IPS-18c (cell line): ENCODE results near the gene TBC1D1.
"Not testable (repeated sequence)": the region's sequence is repeated elsewhere in the genome, so short reads cannot be mapped to it uniquely, and the experiment has no call there.

ENCODE experiments used
- H3K4me3 ChIP-seq: 2 replicates; pipeline ENCODE4 v1.7.0; 2013; ENCODE audit warnings: low read depth, mild to moderate bottlenecking, low read length, moderate library complexity; ENCODE audit not compliant: insufficient read depth
- H3K9me3 ChIP-seq: one replicate; pipeline ENCODE4 v1.6.1; 2013; ENCODE audit warnings: mild to moderate bottlenecking, low read length, moderate library complexity; ENCODE audit not compliant: control insufficient read depth, insufficient read depth

The TBC1D1 gene

DNA sequence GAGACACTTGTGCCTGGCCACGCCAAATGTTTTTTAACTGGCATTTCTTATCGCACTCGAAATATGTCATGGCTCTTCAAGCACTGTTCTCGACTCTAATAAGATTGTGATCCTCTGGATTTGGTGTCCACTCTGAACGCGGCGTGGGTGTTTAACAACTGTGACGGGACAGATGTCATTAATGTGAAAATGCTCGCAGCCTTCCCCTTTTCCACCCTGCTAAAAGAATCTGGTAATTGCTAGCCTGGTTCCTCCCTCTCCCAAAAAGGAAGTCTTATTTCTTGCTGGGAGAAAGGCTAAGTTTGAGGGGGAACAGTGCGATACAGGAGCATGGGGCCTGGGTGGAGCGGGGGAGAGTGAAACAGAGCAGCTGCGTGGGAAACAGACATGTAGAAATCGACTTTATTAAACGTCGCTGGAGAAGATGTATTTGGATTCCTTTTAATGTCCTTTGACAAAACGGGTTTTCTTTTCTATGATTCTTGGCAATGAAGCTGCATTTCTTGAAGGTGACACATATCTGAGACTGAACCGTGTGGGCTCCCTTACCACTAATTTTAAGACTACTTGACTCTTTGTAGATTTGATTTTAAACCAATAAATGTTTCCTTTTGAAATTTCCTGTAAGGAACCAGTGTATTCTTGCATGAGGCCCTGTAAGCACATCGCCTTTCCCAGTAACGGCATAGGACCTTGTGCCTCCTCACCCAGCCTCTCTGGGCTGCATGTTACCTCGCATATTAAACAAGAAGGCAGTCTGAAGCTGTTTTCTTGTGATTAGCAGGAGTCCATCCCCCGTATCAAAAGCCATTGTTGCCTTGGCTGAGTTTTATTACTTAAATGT, 17.8 kb downstream of the TBC1D1 start:
- no peak overlapping the region for H3K4me3 ChIP-seq
- no peaks in the 10 kb centered on the region for H3K9me3 ChIP-seq

DNA sequence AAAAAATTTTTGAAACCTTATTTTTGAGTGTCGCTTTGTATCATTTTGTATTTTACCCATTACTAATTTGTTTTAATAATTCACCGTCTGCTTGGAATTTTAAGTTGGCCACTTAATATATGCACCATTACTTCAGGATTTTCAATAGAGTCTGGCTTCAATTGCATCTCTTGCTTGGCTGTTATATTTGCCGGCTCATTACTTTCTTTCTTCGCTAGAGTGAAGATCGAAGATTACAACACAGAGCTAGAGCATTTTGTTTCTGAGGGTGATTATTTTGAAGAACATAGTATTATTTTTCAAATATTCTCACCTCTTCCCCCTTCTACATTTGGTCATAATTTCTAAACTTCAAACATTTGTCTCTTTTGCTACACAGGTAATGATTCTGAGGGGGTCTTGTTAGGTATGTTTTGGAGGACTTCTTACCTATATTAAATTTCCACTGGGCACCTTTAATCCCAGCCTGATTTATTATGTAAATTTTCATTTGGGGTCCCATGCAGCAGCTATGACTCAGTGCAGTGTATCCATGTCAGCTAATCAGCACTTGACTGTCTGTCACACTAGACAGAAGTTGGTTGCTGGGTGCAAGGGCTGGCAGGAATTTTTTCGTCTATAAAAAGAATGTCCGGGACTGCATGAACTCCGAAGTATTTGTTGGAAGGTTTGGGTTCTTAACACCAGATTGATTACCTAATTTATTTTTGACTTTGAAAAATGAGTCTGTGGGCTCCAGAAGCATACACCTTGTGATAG, 18.6 kb downstream of the TBC1D1 start:
- no peak overlapping the region for H3K4me3 ChIP-seq
- H3K9me3 ChIP-seq = no peaks in the 10 kb centered on the region

DNA sequence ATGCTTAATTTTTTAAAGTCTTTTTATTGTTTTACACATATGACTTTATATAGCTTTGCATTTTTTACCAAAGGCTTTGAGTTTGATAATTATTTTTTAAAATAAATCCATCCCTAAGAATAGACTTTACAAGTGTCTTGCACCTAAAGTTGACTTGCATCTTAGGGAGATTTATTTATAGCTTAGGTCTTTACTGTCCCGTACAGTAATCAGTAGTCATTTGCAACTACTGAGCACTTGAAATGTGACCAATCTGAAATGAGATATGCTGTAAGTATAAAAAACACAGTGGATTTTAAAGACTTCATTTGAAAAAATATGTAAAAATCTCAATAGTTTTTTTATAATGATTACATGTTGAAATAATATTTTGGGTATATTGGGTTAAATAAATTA, 19.2 kb downstream of the TBC1D1 start:
- no peaks in the 10 kb centered on the region for H3K9me3 ChIP-seq
- no peak overlapping the region for H3K4me3 ChIP-seq

GRCh38 chr4:37914539-37914938, 23.7 kb downstream of the TBC1D1 start:
- Histone ChIP-seq H3K4me3 (no peak overlapping the region), H3K9me3 (peaks cover 2% of the 10 kb centered on the region)

- H3K4me3 ChIP-seq = no peak overlapping the region
- peaks cover 2% of the 10 kb centered on the region for H3K9me3 ChIP-seq
Measured at GRCh38 chr4:37917388-37917787, 26.5 kb downstream of the TBC1D1 start.

GRCh38 chr4:37918653-37919052, 27.8 kb downstream of the TBC1D1 start:
- H3K4me3 ChIP-seq = no peak overlapping the region
- H3K9me3 ChIP-seq = peaks cover 2% of the 10 kb centered on the region

DNA sequence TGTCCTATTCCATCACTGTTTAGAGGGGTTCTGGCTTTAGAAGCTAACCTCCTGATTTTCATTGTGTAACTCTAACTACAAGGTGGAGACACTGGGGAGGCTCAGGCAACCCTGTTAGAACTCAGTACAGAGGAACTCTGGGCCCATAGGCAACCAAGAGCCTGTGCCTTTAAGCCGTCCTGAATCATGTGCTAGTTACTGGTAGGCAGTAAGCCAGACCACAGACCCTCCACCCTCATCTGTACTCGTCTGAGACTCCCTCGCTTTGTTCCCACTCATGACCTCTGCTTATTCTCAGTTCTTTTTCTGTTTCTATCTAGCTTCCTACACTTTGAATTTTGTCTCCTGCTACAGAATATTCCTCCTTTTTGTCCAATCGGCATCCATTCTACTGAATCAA, 31.4 kb downstream of the TBC1D1 start:
- Histone ChIP-seq H3K4me3 (no peak overlapping the region), H3K9me3 (peaks cover 2% of the 10 kb centered on the region)

DNA sequence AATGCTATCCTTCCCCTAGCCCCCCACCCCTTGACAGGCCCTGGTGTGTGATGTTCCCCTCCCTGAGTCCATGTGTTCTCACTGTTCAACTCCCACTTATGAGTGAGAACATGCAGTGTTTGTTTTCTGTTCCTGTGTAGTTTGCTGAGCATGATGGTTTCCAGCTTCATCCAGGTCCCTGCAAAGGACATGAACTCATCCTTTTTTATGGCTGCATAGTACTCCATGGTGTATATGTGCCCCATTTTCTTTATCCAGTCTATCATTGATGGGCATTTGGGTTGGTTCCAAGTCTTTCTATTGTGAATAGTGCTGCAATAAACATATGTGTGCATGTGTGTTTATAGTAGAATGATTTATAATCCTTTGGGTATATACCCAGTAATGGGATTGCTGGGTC, 32.2 kb downstream of the TBC1D1 start:
- H3K9me3 ChIP-seq, H3K4me3 ChIP-seq: not testable (repeated sequence)

GRCh38 chr4:37924946-37925345, 34.1 kb downstream of the TBC1D1 start:
- H3K4me3 ChIP-seq = no peak overlapping the region
- H3K9me3 ChIP-seq = no peaks in the 10 kb centered on the region

- H3K9me3 ChIP-seq = no peaks in the 10 kb centered on the region
- H3K4me3 ChIP-seq = no peak overlapping the region
Measured at GRCh38 chr4:37927434-37927833, 36.5 kb downstream of the TBC1D1 start.

- Histone ChIP-seq H3K4me3 (no peak overlapping the region), H3K9me3 (no peaks in the 10 kb centered on the region)
Measured at GRCh38 chr4:37928426-37929416, 37.8 kb downstream of the TBC1D1 start.

DNA sequence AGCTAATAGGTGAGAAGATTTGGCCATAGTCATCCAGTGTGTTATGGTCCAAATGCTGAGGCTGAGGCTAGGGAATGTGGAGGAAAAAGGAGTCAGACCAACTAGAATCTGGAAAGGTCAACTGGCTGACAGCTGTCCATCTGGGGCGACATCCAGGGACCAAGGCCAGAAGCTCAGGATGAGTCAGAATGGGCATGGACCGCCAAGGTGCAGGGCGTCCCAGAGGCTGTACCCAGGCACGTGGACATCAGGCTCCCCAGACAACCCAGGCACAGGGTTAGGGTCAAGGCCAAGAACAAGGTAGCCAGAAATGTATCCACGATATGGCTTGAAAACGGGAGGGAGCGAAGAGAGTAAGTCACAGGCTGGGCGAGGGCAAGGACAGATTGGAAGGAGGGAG, 43.2 kb downstream of the TBC1D1 start:
- H3K4me3 ChIP-seq = no peak overlapping the region
- H3K9me3 ChIP-seq = no peaks in the 10 kb centered on the region

DNA sequence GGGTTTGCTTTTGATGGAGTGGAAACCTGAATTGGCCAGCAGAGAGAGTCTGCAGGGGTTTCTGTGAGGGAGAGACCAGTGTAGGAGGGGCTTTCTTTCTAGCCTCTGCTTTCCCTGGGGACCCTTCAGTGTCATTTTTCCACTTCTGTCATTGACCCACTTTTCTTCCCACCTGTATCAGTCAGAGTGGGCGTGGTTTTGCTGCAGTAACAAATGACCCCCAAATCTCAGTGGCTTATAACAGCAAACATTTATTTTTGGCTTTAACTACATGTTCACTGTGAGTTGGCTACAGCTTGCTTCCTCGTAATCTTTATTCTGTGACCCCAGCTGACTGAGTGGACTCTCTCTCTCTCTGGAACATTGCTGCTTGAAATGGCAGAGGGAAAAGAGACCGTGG, 43.7 kb downstream of the TBC1D1 start:
- Histone ChIP-seq H3K9me3 (no peaks in the 10 kb centered on the region), H3K4me3 (no peak overlapping the region)

DNA sequence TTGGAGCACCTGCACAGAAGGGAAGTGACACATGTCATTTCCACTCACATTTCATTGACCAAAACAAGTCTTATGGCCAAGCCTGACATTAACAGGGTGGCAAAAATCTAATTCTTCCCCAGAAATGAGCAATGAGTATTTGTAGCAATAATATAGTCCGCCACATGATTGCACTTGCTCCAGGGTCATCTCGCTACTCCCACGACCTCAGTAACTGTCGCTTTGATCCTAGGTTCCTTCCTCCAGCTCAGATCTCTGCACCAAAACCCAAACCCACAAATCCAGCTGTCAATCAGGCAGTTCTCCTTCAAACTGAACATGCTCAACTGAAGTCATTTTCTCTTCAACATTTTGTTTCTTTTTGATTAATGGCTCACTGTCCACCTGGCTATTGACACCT, 44.1 kb downstream of the TBC1D1 start:
- Histone ChIP-seq H3K9me3 (no peaks in the 10 kb centered on the region), H3K4me3 (no peak overlapping the region)

- no peak overlapping the region for H3K4me3 ChIP-seq
- H3K9me3 ChIP-seq = no peaks in the 10 kb centered on the region
Measured at GRCh38 chr4:37936889-37937498, 46.1 kb downstream of the TBC1D1 start.

DNA sequence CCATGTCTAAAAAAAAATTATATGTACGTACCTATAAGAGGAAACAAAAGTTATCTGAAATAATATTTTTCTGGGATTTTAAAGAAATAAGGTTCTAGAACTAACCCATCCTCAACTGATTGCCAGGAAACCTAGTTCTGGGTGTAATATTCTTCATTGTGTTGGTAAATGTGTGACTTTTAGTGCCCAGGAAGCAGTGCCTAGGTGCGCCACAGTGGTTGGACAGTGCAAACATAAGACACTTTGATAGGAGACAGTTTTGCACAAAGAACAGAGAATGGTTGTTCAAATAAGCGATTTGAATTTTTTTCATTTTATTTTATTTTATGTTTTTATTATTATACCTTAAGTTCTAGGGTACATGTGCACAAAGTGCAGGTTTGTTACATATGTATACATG, 47.3 kb downstream of the TBC1D1 start:
- no peak overlapping the region for H3K4me3 ChIP-seq
- no peaks in the 10 kb centered on the region for H3K9me3 ChIP-seq
